Endothelial cell of umbilical vein (primary cell): Measurements from ENCODE around the gene DENND1B. TPM values are rescaled to one million over a fixed set of nuclear protein-coding genes. Genes with fewer than 3 reads are reported as not detected.

Experiments used
- BruUV-seq: library from RNA; stranded (reverse); fragments of 400-500 nt; replicated peaks from 2 replicates; lab custom pipeline; 2021; lab: Mats Ljungman, UMichigan
- CTCF ChIA-PET: fragments of 300-600, 350-600 bp; sonication (Branson Sonifier 250); formaldehyde crosslinking; loops from one replicate; lab custom pipeline; 2021; ENCODE audit warnings: antibody characterized with exemption, inconsistent platforms; lab: Charles Lee
- POLR2A ChIA-PET: fragments of 300-600, 350-600 bp; sonication (Branson Sonifier 250); formaldehyde crosslinking; loops from one replicate; lab custom pipeline; 2021; ENCODE audit warnings: antibody characterized with exemption, inconsistent platforms; lab: Charles Lee
- DNase-seq: peaks from one replicate; pipeline ENCODE4 v3.0.0-alpha.2; 2011; ENCODE audit warnings: low read depth, low spot score
- FAIRE-seq: peaks from 2 replicates; lab custom pipeline; 2011; peaks lifted over from hg19 to GRCh38; lab: Jason Lieb, UNC
- H2AFZ ChIP-seq: 2 replicates; pipeline ENCODE4 v1.6.0; 2012; ENCODE audit warnings: low read depth, low read length, control low read depth, inconsistent platforms
- H3K27ac ChIP-seq: 2 replicates; pipeline ENCODE4 v1.5.1; 2011; ENCODE audit warnings: low read depth, mild to moderate bottlenecking, control low read depth, low read length, moderate library complexity; ENCODE audit not compliant: insufficient read depth
- H3K27me3 ChIP-seq, 2 experiments: 2 replicates each; pipeline versions ENCODE4 v1.6.0 to v1.6.1; 2011; ENCODE audit warnings: low read length in 2 of 2, mixed read lengths in 1 of 2; ENCODE audit not compliant: control insufficient read depth in 2 of 2, insufficient read depth in 2 of 2
- H3K36me3 ChIP-seq, 2 experiments: 2 replicates in 1 of 2; 3 replicates in 1 of 2; pipeline ENCODE4 v1.5.1; 2011; ENCODE audit warnings: low read length in 2 of 2, mild to moderate bottlenecking in 1 of 2, moderate library complexity in 1 of 2; ENCODE audit not compliant: control insufficient read depth in 2 of 2, insufficient read depth in 2 of 2; ENCODE audit errors: extremely low read depth in 1 of 2
- H3K4me1 ChIP-seq: 3 replicates; pipeline ENCODE4 v1.5.1; 2011; ENCODE audit warnings: mild to moderate bottlenecking, low read length; ENCODE audit not compliant: control insufficient read depth, insufficient read depth; ENCODE audit errors: extremely low read depth
- H3K4me2 ChIP-seq: 2 replicates; pipeline ENCODE4 v1.6.1; 2011; ENCODE audit warnings: low read length, control low read depth, mixed read lengths; ENCODE audit not compliant: insufficient read depth
- H3K4me3 ChIP-seq, 3 experiments: fragments of 200-600 bp in 1 of 3; sonication (generic), shearing (Covaris generic) in 1 of 3; replicated peaks in 1 of 3; 2 replicates each; pipeline ENCODE4 v1.5.1; 2011 to 2016; ENCODE audit warnings: control low read depth in 3 of 3, low read length in 3 of 3, mild to moderate bottlenecking in 2 of 3, inconsistent platforms in 1 of 3, low read depth in 1 of 3, moderate library complexity in 1 of 3; ENCODE audit not compliant: insufficient read depth in 1 of 3
- H3K79me2 ChIP-seq: 2 replicates; pipeline ENCODE4 v1.6.0; 2012; ENCODE audit warnings: low read length, inconsistent platforms; ENCODE audit not compliant: control insufficient read depth, insufficient read depth
- H3K9ac ChIP-seq: replicated peaks from 2 replicates; pipeline ENCODE3; 2011; ENCODE audit warnings: low read length, control low read depth; ENCODE audit not compliant: insufficient read depth; ENCODE audit errors: extremely low read depth
- H3K9me1 ChIP-seq: replicated peaks from 3 replicates; pipeline ENCODE4 v1.6.0; 2011; ENCODE audit warnings: mild to moderate bottlenecking, low read length; ENCODE audit not compliant: control insufficient read depth, insufficient read depth; ENCODE audit errors: extremely low read depth
- H3K9me3 ChIP-seq: replicated peaks from 2 replicates; pipeline ENCODE4 v1.5.1; 2012; ENCODE audit warnings: low read length, inconsistent platforms; ENCODE audit not compliant: control insufficient read depth, insufficient read depth
- H4K20me1 ChIP-seq: replicated peaks from 2 replicates; pipeline ENCODE3; 2011; ENCODE audit warnings: mild to moderate bottlenecking, low read length; ENCODE audit not compliant: control insufficient read depth, insufficient read depth; ENCODE audit errors: extremely low read depth
- CTCF ChIP-seq, 2 donors: IDR thresholded peaks; 1 replicate in 1 of 2; 2 replicates in 1 of 2; pipeline ENCODE4 v1.5.1; 2011; ENCODE audit warnings: low read length in 2 of 2, mild to moderate bottlenecking in 2 of 2, moderate library complexity in 2 of 2, control low read depth in 1 of 2, inconsistent platforms in 1 of 2, low read depth in 1 of 2; ENCODE audit not compliant: insufficient read depth in 1 of 2; ENCODE audit errors: extremely low read depth in 1 of 2
- EZH2 ChIP-seq: IDR thresholded peaks from 2 replicates; pipeline ENCODE4 v1.6.1; 2012; ENCODE audit warnings: borderline replicate concordance, low read depth, mild to moderate bottlenecking, moderate library complexity, low read length, inconsistent platforms; ENCODE audit not compliant: severe bottlenecking
- FOS ChIP-seq: IDR thresholded peaks from 2 replicates; pipeline ENCODE4 v1.6.1; 2011; ENCODE audit warnings: mild to moderate bottlenecking, low read length, moderate library complexity, borderline replicate concordance; ENCODE audit not compliant: insufficient read depth
- GATA2 ChIP-seq: IDR thresholded peaks from 2 replicates; pipeline ENCODE4 v1.7.0; 2011; ENCODE audit warnings: low read depth, mild to moderate bottlenecking, moderate library complexity, mixed read lengths, low read length; ENCODE audit not compliant: insufficient read length, insufficient read depth
- JUN ChIP-seq: IDR thresholded peaks from 2 replicates; pipeline ENCODE4 v1.6.1; 2011; ENCODE audit warnings: borderline replicate concordance, low read depth; ENCODE audit not compliant: insufficient read length, insufficient read depth
- MAX ChIP-seq: IDR thresholded peaks from 2 replicates; pipeline ENCODE4 v1.6.1; 2011; ENCODE audit not compliant: insufficient read depth, insufficient read length
- MYC ChIP-seq: IDR thresholded peaks from one replicate; pipeline ENCODE4 v1.6.1; 2011; ENCODE audit warnings: mild to moderate bottlenecking, low read depth, low read length
- POLR2A ChIP-seq: IDR thresholded peaks from 2 replicates; pipeline ENCODE4 v1.6.1; 2012; ENCODE audit warnings: low read depth, mild to moderate bottlenecking, control low read depth, low read length
- POLR2AphosphoS5 ChIP-seq: IDR thresholded peaks from 2 replicates; pipeline ENCODE4 v1.6.1; 2012; ENCODE audit warnings: low read depth, mild to moderate bottlenecking, control low read depth, low read length, moderate library complexity; ENCODE audit not compliant: insufficient read depth
- dilution Hi-C: fragments of 300-500 bp; cut with MboI; formaldehyde crosslinking; loops from one replicate; pipeline ENCODE4 v1.15.0; 2019; ENCODE audit warnings: low sequenced_read_pairs; ENCODE audit not compliant: extremely low pct_ligation_motif_present
- intact Hi-C: fragments of 100-400 bp; cut with micrococcal nuclease; formaldehyde crosslinking; loops from one replicate; pipeline ENCODE4 v1.10.0; 2022
- polyA plus RNA-seq, 4 experiments: library from polyadenylated mRNA; depleted of rRNA in 3 of 4; stranded (reverse) in 3 of 4; unstranded in 1 of 4; fragments of >200 nt; gene quantifications; 2 replicates each; pipeline versions ENCODE4 v1.2.1 to v1.2.3, GENCODE V29; 2011 to 2012; ENCODE audit warnings: missing spikeins in 1 of 4
- total RNA-seq: library from RNA; stranded (reverse); gene quantifications from 2 replicates; pipeline ENCODE4 v1.2.3, GENCODE V29; 2021

DENND1B gene
- total and polyA plus RNA-seq, 2 donors (not counting 3 experiments of a cell fraction or from before 2014, with no cell fraction given): 0.97 to 3.3 TPM

- no peak overlapping the region for H2AFZ ChIP-seq
- FAIRE-seq (peak; percentile 38), DNase-seq (peak; percentile 2)
- no peak overlapping the region for H3K27ac ChIP-seq
- H3K27me3 ChIP-seq: no peaks in the 10 kb centered on the region
- intact Hi-C loops: no loop called here
- CTCF ChIA-PET: no interaction called here
- dilution Hi-C loops: no loop called here
- H3K9me1 ChIP-seq: no peaks in the 10 kb centered on the region
- H3K4me2 ChIP-seq: no peak overlapping the region
- no TSS peak for BruUV-seq
- no peak for TF ChIP-seq POLR2A
- TF ChIP-seq CTCF (IDR thresholded peaks at IDR 0.05; ENCODE audit: extremely low read depth in 1 of 2, insufficient read depth in 1 of 2, low read depth in 1 of 2, low read length in 2 of 2): no peak
- TF ChIP-seq GATA2: no peak
- H3K36me3 ChIP-seq: no peaks in the 10 kb centered on the region
- H3K9me3 ChIP-seq: no peaks in the 10 kb centered on the region
- H4K20me1 ChIP-seq: no peaks in the 10 kb centered on the region
- H3K79me2 ChIP-seq: no peaks in the 10 kb centered on the region
- H3K4me1 ChIP-seq: no peaks in the 10 kb centered on the region
- no peak overlapping the region for H3K4me3 ChIP-seq
- H3K9ac ChIP-seq: no peak overlapping the region
- POLR2A ChIA-PET: no interaction called here
Observed at GRCh38 chr1:197557302-197557701, 218.0 kb downstream of the DENND1B start.

- Histone ChIP-seq H3K4me3 (no peak overlapping the region), H3K4me2 (no peak overlapping the region), H3K36me3 (no peaks in the 10 kb centered on the region), H3K9ac (no peak overlapping the region), H2AFZ (no peak overlapping the region), H3K9me1 (no peaks in the 10 kb centered on the region), H3K27me3 (no peaks in the 10 kb centered on the region), H3K79me2 (no peaks in the 10 kb centered on the region), H3K4me1 (no peaks in the 10 kb centered on the region), H4K20me1 (no peaks in the 10 kb centered on the region), H3K9me3 (no peaks in the 10 kb centered on the region), H3K27ac (no peak overlapping the region)
- intact Hi-C loops (no loop called here), dilution Hi-C loops (no loop called here)
- ChIA-PET POLR2A (no interaction called here), CTCF (no interaction called here)
- DNase-seq (no peak), FAIRE-seq (peak; percentile 26)
- TF ChIP-seq CTCF (IDR thresholded peaks at IDR 0.05; ENCODE audit: extremely low read depth in 1 of 2, insufficient read depth in 1 of 2, low read depth in 1 of 2, low read length in 2 of 2): no peak
- no peak for TF ChIP-seq MYC
- no peak for TF ChIP-seq EZH2
- no peak for TF ChIP-seq POLR2A
- no peak for TF ChIP-seq POLR2AphosphoS5
- no peak for TF ChIP-seq FOS
- TF ChIP-seq JUN: no peak
- TF ChIP-seq GATA2: no peak
- no peak for TF ChIP-seq MAX
- no TSS peak for BruUV-seq
Observed at GRCh38 chr1:197553281-197553680, 222.0 kb downstream of the DENND1B start.
